SK-N-DZ (cell line): Measurements from ENCODE around the gene AXL. TPM values are rescaled to one million over a fixed set of nuclear protein-coding genes. Genes with fewer than 3 reads are reported as not detected.
"Not testable (repeated sequence)": the region's sequence is repeated elsewhere in the genome, so short reads cannot be mapped to it uniquely, and the experiment has no call there.

Experiments used
- DNase-seq: peaks from one replicate; pipeline ENCODE4 v3.0.0-alpha.2; 2015; ENCODE audit warnings: low spot score
- polyA plus RNA-seq, 2 experiments: library from polyadenylated mRNA; depleted of rRNA; stranded (reverse); fragments of >200 nt; gene quantifications; 2 replicates each; pipeline ENCODE4 v1.2.3, GENCODE V29; 2014

Gene AXL
- polyA plus RNA-seq (2014; cell fraction: cytosol; rRNA removed): 0.02 TPM in 1 of 2 replicates, not detected in the other
- not detected in 2 replicates for polyA plus RNA-seq (2014; cell fraction: nucleus; rRNA removed)

DNA sequence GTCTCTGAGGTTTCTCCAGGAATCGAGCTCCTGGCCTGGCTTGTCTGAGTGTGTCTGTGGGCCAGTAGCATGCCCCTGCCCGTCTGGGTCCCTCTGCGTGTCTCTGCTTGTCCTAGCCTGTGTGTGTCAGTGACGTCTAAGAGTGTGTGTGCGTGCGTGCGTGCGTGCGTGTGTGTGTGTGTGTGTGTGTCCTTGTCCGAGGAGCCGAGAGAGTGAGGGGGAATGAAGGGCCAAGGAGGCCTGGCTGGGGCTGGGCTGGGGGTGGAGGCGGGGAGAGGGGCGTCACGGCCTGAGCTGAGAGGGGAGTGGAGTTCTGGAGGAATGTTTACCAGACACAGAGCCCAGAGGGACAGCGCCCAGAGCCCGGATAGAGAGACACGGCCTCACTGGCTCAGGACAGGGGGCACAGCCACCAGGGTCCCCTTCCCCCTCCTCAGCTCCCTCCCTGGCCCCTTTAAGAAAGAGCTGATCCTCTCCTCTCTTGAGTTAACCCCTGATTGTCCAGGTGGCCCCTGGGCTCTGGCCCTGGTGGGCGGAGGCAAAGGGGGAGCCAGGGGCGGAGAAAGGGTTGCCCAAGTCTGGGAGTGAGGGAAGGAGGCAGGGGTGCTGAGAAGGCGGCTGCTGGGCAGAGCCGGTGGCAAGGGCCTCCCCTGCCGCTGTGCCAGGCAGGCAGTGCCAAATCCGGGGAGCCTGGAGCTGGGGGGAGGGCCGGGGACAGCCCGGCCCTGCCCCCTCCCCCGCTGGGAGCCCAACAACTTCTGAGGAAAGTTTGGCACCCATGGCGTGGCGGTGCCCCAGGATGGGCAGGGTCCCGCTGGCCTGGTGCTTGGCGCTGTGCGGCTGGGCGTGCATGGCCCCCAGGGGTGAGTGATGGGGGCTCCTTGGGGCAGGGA lies at the start of gene AXL:
AXL (plus strand) TSS at position 609 of the 893 bp plus-strand sequence; CDS start at position 779, 170 bp downstream.
- DNase-seq: no peak

DNA sequence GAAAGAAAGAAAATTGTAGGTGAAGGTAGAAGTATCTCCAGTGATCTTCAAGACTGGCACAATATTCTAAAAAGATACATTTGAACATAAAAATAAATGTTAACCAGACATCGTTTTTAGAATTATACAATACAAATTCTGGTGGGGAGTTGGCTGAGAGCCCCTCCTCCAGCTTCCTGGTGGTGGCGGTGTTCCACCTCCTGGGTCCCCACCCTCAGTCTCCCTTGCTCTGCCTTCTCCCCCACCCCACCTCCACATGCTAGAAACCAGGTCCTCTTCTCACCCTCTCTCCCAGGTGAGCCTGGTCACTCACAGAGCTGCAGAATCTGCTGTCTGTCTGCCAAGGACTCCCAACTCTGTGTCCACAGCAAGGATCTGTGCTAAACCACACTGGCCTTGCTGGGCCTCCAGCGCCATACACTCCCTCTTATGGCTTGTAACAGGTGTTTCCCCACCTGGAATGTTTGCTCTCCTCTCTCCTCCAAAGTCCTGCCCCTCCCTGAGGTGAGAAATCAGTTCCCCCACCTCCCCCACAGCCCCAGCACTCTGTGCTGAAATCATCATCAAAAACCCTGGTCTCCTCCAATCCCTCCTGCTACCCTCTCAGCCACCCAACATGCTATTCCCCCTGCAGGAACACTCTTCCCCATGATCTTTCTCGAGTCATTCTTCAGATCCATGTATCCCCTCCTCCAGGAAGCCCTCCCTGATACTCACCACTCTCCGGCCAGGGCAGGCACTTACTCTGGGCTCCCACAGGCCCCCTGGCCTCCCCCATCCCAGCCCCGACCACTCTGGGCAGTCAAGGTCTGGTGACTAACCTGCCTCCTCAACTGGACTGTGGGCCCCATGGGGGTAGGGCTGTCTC lies 46.5 kb upstream of the AXL start:
- no peak for DNase-seq

DNA sequence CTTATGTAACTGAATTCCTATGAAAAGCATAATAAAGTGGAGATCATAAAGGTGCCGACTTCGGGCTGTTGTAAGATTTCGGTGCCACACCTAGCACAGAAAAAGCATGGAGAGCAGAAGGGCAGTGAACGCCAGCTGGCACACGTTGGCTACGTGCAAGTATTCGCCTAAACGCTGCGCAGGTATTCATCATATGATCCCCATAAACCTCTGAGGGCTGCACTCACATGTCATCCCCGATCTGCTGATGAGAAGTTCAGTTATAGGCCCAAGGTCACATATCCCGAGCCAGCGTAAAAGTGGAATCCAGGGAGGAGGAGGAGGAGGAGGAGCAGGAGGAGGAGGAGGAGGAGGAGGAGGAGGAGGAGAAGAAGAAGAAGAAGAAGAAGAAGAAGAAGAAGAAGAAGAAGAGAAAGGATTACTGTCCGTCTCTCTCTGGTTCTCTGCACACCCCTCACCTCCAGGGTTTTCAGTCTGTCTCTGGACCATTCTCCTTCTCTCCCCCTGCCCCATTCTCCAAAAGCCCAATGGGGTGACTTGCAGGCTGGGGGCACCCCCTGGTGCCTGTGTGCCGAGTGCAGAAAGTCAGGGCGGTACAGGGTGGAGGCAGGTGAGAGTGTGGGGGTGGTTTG lies 44.6 kb upstream of the AXL start:
- DNase-seq: no peak

DNA sequence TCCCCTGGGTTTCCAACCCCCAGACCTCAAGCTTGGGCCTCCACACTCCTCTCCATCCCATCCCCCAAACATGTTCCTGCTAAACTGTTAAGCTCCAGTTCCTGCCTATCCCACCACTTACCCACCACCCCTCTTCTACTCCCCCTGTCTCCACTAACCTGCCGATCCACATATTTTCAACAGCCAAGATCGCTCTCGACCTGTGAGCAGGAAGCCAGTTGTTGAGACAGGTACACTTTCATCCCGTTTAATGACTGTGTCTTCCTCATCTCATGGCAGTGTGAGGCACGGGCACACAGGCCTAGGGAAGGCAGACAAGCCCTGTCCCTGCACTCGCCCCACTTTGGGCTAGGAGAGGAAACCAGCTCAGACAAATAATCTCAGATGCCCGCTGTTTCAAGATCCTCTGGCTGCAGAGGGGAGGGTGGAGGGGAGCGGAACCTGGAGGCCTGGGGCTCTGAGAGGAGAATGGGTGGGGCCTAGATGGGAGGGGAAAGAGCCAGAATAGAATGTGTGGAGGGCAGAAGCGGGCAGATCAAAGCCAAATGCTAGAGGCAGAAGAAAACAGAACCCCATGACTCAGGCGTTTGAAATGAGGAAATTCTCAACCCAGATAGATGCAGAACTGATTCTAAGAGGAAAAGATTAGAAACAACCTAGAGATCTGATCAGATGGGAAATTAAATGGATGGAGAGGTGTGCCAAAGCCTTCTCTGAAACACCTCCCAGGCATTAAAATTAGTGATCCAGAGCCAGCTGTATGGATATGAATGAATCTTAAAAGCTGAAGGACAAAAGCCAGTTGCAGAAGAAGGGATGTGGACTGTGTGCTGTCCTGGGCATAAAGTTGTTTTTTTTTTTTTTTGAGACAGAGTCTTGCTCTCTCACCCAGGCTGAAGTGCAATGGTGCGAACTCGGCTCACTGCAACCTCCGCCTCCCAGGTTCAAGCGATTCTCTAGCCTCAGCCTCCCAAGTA lies 42.9 kb upstream of the AXL start:
- DNase-seq: no peak

DNA sequence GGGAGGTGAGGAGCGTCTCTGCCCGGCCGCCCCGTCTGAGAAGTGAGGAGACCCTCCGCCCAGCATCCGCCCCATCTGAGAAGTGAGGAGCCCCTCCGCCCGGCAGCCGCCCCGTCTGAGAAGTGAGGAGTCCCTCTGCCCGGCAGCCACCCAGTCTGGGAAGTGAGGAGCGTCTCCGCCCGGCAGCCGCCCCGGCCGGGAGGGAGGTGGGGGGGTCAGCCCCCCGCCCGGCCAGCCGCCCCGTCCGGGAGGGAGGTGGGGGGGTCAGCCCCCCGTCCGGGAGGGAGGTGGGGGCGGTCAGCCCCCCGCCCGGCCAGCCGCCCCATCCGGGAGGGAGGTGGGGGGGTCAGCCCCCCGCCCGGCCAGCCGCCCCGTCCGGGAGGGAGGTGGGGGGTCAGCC lies 38.9 kb upstream of the AXL start:
- DNase-seq: not testable (repeated sequence)

DNA sequence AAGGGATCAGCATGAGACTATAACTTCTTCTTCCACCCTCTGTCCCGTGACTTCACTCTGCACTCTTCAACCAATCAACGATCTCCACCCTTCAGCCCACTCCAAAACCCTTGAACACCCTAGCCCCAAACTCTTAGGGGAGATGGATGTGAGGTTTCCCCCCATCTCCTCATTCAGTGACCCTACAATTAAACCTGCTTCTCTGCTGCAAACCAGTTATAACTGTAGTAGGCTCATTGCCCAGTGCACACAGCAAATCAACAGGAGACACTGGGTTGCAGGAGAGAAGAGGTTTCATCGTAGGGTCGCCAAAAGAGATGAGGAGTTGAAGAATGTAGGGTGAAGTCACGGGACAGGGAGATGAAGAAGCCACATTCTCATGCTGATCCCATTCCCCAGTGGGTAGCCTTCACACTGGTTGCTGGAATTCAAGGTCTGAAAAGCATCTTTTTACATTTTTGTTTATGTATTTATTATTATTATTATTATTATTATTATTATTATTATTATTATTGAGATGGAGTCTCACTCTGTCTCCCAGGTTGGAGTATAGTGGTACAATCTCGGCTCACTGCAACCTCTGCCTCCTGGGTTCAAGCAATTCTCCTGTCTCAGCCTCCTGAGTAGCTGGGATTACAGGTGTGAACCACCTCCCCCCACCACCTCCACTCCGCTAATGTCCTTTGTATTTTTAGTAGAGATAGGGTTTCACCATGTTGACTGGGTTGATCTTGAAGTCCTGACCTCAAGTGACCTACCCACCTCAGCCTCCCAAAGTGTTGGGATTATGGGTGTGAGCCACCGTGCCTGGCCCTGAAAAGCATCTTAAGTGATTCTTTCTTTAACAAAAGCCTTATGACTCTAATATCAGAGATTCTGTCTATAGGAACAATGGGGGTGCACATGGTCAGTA lies 31.8 kb upstream of the AXL start:
- no peak for DNase-seq

DNA sequence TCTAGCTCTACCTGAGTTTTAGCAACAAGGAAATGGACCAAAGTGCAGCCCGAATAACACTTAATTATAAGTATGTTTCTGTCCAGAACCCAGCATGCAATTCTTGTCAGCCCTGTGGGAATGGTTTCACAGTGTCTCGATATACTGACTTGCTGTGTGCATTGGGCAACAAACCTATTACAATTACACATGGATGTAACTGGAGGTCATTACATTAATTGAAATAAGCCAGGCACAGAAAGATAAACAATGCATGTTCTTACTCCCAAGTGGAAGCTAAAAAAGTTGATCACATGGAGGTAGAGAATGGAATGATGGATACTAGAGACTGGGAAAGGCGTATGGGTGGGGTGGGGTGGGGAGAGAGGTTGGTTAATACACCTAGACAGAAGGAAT lies 31.1 kb upstream of the AXL start:
- no peak for DNase-seq

DNA sequence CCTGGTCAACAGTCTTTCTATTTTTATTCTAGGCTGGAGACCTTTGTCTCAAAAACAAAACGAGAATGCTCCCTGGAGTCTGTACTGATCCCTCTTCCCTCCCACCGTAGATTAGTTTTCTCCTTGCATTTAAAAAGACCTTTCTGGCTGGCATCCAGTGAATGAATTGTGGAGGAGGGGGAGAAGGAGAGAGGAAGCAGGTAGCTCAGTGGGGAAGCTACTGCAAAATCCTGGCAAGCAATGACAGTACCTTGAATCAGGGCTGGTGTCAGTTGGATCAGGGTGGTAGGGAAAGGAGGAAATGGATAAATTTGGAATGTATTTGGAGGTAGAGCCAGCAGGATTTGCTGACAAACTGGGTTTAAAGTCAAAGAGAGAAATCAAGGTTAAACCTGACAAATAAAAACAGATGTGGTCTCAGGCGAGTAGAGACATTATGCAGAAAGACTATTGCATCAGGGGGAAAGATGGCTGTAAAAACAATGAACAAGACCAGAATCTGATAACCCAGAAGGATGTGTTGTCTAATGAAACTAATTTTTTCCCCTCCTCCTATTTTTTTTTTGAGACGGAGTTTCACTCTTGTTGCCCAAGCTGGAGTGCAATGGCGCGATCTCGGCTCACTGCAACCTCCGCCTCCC lies 29.5 kb upstream of the AXL start:
- no peak for DNase-seq

DNA sequence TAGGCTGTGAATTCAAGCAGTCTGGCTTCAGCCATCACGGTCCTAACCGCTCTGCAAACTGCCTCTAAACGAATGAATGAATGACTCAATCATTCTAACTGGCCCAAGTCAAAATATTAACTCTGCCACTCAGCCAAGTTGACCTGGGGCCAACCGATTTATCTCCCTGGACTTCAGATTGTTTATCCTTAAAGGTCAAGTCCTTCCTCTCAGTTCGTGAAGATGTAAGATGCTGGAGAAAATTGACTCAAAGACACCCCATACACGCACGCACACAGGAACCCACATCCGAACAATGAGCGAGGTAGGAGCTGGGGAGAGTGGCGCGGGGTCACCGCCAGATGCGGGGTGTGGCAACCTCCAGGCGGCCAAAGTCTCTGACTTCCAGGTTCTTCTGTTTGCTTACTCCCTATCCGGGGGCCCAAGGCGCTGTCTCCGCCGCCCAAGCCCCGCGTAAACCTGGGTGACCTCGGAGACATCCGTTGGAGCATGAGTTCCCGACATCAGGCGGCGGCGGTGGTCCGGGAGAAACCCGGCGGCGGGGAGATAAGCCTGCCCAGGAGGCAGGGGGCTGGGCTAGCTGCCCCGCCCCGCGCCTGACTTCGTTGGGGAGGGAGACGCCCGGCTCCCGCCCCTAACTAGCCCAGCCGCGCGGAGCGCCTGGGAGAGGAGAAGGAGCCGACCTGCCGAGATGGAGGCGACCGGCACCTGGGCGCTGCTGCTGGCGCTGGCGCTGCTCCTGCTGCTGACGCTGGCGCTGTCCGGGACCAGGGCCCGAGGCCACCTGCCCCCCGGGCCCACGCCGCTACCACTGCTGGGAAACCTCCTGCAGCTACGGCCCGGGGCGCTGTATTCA lies 26.2 kb upstream of the AXL start, which contains the start of gene CYP2S1:
CYP2S1 (plus strand) TSS at position 646 of the 856 bp plus-strand sequence; CDS start at position 692, 46 bp downstream.
- no peak for DNase-seq

DNA sequence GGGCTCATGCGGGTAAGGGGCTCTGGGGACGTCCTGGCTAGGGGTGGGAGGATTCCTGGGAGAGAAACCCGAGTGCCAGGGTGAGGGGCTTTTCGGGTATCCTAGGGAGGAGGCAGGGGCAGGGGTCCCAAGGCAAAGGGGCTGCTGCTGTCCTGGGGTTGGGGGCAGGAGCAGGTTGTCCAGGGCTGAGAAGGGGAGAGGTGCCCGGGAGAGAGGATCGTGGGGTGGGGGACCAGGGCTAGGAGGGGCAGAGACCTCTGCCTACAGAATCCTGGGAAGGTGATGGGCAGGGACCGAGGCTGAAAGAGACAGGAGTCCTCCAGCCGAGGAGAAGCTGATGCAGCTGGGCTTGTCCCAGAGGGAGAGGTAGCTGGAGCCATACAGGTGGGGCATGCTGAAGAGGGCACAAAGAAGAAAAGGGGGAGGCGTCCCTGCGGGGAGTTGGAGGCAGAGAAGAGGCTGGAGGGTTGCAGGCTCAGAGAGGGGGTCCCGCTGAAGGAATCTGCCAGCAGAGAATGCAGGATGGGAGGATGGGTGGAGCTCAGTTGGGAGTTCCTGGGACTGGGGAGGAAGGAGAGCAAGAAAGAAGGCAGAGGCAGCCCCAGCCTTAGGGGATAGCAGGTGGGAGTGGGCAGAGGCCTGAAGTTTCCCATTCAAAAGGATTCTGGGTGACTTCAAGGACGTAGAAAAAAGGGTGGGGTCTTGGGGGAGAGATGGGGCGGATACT lies 25.4 kb upstream of the AXL start:
- DNase-seq: no peak

DNA sequence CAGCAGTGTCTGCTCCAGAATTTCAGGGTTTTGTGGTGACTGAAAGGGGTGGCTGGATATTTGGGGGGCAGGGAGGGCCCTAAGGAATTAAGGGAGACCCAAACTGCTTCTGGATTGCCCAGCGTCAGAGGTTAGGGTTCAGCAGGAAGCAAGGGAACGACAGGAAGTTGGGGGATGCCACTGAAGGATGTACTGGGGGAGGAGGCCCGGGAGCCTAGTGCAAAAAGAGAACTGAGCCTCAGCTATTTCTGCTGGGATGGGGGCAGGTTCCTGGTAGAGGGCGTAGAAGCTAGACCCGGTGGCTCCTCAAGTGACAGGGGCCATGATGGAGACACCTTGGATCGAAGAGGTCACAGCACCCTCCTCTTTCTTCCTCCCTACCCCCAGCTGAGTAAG lies 24.9 kb upstream of the AXL start:
- no peak for DNase-seq

DNA sequence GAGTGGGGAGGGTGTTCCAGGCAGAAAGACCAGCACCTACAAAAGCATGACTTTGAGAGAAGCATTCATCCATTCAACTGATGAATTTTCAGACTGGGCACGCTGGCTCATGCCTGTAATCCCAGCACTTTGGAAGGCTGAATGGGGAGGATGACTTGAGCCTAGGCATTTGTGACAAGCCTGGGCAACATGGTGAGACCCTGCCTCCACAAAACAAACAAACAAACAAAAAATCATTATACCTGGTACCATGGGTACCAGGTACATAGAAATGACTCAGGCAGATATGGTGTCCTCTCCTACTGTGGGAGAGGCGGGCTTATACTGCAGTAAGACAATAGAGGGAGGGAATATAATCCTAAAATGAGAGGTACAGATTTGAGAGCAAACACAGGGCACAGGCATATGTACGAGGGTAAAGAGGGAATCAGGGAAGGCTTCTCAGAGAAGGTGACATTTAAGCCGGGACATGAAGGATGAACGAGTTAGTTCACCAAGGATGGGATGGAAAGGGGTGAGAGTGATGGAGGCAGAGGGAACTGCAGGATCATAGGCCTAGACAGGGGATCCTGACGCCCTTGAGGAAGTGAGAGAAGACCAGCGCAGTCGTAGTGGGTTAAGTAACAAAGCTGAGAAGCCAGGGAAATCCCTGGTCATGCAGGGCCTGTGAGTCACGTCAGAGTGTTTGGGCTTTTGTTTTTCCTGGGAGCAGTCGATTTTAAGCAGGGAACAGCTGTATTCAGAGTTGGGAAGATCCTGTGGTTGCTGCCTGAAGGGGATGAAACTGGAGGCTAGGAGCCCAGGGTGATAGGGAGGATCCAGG lies 23.1 kb upstream of the AXL start:
- DNase-seq: no peak

DNA sequence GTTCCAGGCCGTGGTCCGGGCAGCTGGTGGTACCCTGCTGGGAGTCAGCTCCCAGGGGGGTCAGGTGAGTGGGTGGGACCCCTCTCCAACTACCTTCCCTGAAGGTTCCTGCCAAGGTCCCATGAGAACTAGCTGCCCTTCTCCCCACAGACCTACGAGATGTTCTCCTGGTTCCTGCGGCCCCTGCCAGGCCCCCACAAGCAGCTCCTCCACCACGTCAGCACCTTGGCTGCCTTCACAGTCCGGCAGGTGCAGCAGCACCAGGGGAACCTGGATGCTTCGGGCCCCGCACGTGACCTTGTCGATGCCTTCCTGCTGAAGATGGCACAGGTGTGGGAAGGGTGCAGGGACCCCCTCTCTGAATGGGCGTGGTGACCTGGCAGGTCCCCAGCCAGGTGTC lies 20.5 kb upstream of the AXL start:
- no peak for DNase-seq

DNA sequence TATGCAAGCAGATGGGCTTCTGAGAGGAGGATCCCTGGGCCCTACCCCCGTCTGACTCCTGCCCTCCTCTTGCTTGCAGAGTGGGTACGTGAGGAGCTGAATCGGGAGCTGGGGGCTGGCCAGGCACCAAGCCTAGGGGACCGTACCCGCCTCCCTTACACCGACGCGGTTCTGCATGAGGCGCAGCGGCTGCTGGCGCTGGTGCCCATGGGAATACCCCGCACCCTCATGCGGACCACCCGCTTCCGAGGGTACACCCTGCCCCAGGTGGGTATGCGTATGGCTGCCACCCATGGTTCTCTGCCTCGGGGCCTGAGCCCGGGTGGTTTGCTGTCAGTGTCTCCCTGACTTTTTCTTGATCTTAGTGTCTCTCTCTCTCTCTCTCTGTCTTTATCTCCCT lies 15.7 kb upstream of the AXL start:
- DNase-seq: no peak

DNA sequence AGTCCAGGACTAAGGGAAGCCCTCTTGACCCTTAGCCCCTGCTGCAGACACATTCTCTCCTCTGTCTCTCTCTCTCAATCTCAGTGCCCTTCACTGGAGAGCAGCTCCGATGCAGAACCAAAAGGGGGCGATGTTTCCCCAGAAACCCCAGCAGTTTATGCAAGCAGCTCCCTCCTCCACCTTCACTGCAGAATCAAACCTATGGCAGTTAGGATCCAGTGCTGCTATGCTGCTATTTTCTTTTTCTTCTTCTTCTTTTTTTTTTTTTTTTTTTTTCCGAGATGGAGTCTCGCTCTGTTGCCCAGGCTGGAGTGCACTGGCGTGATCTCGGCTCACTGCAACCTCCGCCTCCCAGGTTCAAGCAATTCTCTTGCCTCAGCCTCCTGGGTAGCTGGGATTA lies 14.7 kb upstream of the AXL start:
- DNase-seq: peak; percentile 69

DNA sequence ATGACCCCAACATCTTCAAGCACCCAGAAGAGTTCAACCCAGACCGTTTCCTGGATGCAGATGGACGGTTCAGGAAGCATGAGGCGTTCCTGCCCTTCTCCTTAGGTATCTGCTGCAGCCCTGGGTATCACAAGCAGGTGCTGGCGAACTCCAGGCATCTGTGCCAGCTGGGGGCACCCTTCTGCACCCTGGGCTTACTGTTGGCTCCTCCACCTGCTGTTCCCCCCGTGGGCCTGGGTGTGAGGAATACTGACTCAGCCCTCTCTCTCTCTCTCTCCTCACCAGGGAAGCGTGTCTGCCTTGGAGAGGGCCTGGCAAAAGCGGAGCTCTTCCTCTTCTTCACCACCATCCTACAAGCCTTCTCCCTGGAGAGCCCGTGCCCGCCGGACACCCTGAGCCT lies 13.0 kb upstream of the AXL start:
- DNase-seq: no peak
